Hepatocyte (in vitro differentiated cells): ENCODE data around the gene HOXA5.

Source experiments
- CTCF ChIP-seq: fragments of 200-600 bp; sonication (generic); IDR thresholded peaks from 2 replicates; pipeline ENCODE4 v1.5.1; 2016; ENCODE audit warnings: antibody characterized with exemption, mild to moderate bottlenecking; ENCODE audit not compliant: poor library complexity
- EZH2 ChIP-seq: fragments of 200-600 bp; sonication (generic); IDR thresholded peaks from 2 replicates; pipeline ENCODE4 v1.6.1; 2016; ENCODE audit warnings: antibody characterized with exemption, mild to moderate bottlenecking, borderline replicate concordance

GRCh38 chr7:27115221-27116026 lies 28.1 kb downstream of the HOXA5 start:
- TF ChIP-seq CTCF (no peak), EZH2 (peak; percentile 71)
